Spleen (tissue), 7 donors: Measurements from ENCODE around the gene KCNH8.

Source experiments
- POLR2A ChIP-seq, 3 donors: fragments of 450-650 bp; IDR thresholded peaks; one replicate each; pipeline ENCODE4 v1.5.1; 2017; ENCODE audit warnings: antibody characterized with exemption in 3 of 3, mild to moderate bottlenecking in 1 of 3
- POLR2AphosphoS5 ChIP-seq, 3 donors: sonication (generic); formaldehyde crosslinking; IDR thresholded peaks; one replicate each; pipeline ENCODE4 v1.5.1; 2017; ENCODE audit warnings: antibody characterized with exemption in 3 of 3
- TF ChIP-seq, protein P1 (sequence below), 11 experiments: fragments of 200-600 bp in 7 of 11; fragments of 450-650 bp in 4 of 11; sonication (generic) in 4 of 11; IDR thresholded peaks in 8 of 11; conservative IDR thresholded peaks in 3 of 11; 1 replicate in 7 of 11; 2 replicates in 4 of 11; pipeline versions ENCODE4 v1.4.0 to v1.8.0; 2016 to 2021; ENCODE audit warnings: antibody characterized with exemption in 11 of 11, inconsistent platforms in 4 of 11, mild to moderate bottlenecking in 1 of 11
- donor health status: DM: no; HTN: no; CAD: no; lungs with moderate emphysema.
- donor health status: DM: no; HTN: no; CAD: no.
- donor health status: DM: no; HTN: no; CAD: no.

DNA sequence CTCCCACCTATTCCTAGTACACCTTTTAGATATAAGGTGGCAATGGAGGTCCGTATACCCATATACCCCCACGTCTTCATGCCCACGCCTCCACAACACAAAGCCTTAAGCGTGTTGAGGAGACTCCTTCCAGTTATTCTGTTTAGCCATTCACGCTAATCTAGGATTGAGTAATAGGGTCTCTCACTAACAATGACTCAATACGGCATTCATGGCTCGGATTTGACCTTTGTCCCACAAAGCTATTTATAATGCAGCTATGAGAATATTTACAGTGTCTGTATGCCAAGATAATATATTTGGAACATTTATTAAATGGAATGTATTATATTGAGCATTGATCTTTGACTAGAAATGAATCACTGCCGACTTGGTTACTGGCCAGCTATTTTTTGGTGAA lies 215.8 kb downstream of the KCNH8 start:
- TF ChIP-seq, protein P1, sequence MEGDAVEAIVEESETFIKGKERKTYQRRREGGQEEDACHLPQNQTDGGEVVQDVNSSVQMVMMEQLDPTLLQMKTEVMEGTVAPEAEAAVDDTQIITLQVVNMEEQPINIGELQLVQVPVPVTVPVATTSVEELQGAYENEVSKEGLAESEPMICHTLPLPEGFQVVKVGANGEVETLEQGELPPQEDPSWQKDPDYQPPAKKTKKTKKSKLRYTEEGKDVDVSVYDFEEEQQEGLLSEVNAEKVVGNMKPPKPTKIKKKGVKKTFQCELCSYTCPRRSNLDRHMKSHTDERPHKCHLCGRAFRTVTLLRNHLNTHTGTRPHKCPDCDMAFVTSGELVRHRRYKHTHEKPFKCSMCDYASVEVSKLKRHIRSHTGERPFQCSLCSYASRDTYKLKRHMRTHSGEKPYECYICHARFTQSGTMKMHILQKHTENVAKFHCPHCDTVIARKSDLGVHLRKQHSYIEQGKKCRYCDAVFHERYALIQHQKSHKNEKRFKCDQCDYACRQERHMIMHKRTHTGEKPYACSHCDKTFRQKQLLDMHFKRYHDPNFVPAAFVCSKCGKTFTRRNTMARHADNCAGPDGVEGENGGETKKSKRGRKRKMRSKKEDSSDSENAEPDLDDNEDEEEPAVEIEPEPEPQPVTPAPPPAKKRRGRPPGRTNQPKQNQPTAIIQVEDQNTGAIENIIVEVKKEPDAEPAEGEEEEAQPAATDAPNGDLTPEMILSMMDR (IDR thresholded peaks at IDR 0.05 in 8 of 11, conservative IDR thresholded peaks at IDR 0.05 in 3 of 11): no peak
- TF ChIP-seq POLR2AphosphoS5 (IDR thresholded peaks at IDR 0.05) (no peak), POLR2A (IDR thresholded peaks at IDR 0.05) (no peak)
